ENCODE results near the gene CLCNKA. TPM values are rescaled to one million over a fixed set of nuclear protein-coding genes. Genes with fewer than 3 reads are reported as not detected.

CLCNKA gene
- total and polyA plus RNA-seq, 4 donors: not detected

DNA sequence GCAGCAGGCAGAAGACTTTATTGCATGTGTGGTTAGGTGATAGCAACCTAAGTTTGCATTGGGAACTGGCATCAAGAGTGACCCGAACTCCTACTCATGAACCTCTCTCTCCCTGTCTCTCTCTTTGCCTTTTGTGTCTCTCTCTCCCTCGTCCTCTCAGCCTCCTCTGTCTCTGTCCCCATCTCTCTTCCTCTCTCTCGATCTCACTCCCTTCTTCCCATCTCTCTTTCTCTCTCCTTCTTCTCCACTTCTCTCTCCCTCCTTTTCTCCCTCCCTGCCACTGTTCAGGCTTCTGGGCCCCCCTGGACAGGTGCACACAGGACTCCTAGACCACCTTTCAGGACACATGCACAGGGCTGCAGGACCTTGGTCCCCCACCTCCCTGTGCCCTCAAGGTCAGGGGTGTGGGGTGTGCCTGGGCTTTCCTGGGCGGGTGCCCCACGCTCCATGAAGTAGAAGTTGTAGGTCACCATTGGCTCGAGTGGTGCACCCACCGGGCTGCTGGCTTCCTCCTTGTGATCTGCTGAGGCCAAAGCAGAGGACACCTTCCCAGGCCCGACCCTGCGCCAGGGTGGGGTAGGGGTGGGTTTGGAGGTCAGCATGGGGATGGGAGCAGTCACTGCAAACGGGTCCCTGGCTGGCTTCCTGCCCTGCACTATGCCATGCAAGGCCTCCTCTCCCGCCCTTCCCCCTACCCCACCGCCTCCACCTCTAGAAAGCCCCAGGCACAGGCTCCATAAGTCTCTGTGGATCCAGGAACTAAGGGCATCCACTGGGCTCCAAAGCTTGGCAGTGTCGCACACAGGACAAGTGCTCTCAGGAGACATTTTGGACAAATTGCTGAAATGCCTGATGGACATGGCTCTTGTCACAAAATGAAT is 32.7 kb upstream of the CLCNKA start:
- Histone ChIP-seq H3K4me3 (ENCODE audit: low read depth in 1 of 3, low read length in 3 of 3) (no peak overlapping the region), H3K27ac (ENCODE audit: low read depth in 1 of 2, low read length in 2 of 2) (no peak overlapping the region), H3K9me3 (ENCODE audit: control insufficient read depth in 4 of 4, low read length in 3 of 4) (no peaks in the 10 kb centered on the region), H3K36me3 (ENCODE audit: control insufficient read depth in 4 of 4, insufficient read depth in 3 of 4, low read depth in 1 of 4, low read length in 3 of 4) (no peaks in the 10 kb centered on the region), H3K4me1 (ENCODE audit: control insufficient read depth in 4 of 4, insufficient read depth in 4 of 4, low read length in 3 of 4) (no peaks in the 10 kb centered on the region), H3K9ac (ENCODE audit: low read depth in 1 of 2, low read length in 2 of 2) (no peak overlapping the region), H3K27me3 (ENCODE audit: control insufficient read depth in 4 of 4, insufficient read depth in 4 of 4, low read length in 3 of 4) (no peaks in the 10 kb centered on the region)
- TF ChIP-seq, protein P1, sequence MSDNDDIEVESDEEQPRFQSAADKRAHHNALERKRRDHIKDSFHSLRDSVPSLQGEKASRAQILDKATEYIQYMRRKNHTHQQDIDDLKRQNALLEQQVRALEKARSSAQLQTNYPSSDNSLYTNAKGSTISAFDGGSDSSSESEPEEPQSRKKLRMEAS (IDR thresholded peaks at IDR 0.05): no peak
- TF ChIP-seq TAF1 (conservative IDR thresholded peaks at IDR 0.05): no peak
- TF ChIP-seq, protein P2, sequence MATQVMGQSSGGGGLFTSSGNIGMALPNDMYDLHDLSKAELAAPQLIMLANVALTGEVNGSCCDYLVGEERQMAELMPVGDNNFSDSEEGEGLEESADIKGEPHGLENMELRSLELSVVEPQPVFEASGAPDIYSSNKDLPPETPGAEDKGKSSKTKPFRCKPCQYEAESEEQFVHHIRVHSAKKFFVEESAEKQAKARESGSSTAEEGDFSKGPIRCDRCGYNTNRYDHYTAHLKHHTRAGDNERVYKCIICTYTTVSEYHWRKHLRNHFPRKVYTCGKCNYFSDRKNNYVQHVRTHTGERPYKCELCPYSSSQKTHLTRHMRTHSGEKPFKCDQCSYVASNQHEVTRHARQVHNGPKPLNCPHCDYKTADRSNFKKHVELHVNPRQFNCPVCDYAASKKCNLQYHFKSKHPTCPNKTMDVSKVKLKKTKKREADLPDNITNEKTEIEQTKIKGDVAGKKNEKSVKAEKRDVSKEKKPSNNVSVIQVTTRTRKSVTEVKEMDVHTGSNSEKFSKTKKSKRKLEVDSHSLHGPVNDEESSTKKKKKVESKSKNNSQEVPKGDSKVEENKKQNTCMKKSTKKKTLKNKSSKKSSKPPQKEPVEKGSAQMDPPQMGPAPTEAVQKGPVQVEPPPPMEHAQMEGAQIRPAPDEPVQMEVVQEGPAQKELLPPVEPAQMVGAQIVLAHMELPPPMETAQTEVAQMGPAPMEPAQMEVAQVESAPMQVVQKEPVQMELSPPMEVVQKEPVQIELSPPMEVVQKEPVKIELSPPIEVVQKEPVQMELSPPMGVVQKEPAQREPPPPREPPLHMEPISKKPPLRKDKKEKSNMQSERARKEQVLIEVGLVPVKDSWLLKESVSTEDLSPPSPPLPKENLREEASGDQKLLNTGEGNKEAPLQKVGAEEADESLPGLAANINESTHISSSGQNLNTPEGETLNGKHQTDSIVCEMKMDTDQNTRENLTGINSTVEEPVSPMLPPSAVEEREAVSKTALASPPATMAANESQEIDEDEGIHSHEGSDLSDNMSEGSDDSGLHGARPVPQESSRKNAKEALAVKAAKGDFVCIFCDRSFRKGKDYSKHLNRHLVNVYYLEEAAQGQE (IDR thresholded peaks at IDR 0.05): no peak
- TF ChIP-seq HNF4G (IDR thresholded peaks at IDR 0.05): no peak
- no peak for TF ChIP-seq HNF4A (conservative IDR thresholded peaks at IDR 0.05)
- TF ChIP-seq YY1 (IDR thresholded peaks at IDR 0.05): no peak
- TF ChIP-seq FOXA2 (IDR thresholded peaks at IDR 0.05): no peak
- TF ChIP-seq SP1 (IDR thresholded peaks at IDR 0.05): no peak
- TF ChIP-seq, protein P3, sequence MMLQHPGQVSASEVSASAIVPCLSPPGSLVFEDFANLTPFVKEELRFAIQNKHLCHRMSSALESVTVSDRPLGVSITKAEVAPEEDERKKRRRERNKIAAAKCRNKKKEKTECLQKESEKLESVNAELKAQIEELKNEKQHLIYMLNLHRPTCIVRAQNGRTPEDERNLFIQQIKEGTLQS (IDR thresholded peaks at IDR 0.05): no peak
- no peak for TF ChIP-seq JUND (IDR thresholded peaks at IDR 0.05)
- TF ChIP-seq, protein P4, sequence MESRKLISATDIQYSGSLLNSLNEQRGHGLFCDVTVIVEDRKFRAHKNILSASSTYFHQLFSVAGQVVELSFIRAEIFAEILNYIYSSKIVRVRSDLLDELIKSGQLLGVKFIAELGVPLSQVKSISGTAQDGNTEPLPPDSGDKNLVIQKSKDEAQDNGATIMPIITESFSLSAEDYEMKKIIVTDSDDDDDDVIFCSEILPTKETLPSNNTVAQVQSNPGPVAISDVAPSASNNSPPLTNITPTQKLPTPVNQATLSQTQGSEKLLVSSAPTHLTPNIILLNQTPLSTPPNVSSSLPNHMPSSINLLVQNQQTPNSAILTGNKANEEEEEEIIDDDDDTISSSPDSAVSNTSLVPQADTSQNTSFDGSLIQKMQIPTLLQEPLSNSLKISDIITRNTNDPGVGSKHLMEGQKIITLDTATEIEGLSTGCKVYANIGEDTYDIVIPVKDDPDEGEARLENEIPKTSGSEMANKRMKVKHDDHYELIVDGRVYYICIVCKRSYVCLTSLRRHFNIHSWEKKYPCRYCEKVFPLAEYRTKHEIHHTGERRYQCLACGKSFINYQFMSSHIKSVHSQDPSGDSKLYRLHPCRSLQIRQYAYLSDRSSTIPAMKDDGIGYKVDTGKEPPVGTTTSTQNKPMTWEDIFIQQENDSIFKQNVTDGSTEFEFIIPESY (IDR thresholded peaks at IDR 0.05): no peak
- TF ChIP-seq NR2F2 (IDR thresholded peaks at IDR 0.05): no peak
- no peak for TF ChIP-seq RAD21 (IDR thresholded peaks at IDR 0.05)
- no peak for TF ChIP-seq GABPA (IDR thresholded peaks at IDR 0.05 in 1 of 2, conservative IDR thresholded peaks at IDR 0.05 in 1 of 2)
- DNase-seq (ENCODE audit: low spot score): no peak
- WGBS: 89% methylated on average over 13 of the region's 13 CpGs

DNA sequence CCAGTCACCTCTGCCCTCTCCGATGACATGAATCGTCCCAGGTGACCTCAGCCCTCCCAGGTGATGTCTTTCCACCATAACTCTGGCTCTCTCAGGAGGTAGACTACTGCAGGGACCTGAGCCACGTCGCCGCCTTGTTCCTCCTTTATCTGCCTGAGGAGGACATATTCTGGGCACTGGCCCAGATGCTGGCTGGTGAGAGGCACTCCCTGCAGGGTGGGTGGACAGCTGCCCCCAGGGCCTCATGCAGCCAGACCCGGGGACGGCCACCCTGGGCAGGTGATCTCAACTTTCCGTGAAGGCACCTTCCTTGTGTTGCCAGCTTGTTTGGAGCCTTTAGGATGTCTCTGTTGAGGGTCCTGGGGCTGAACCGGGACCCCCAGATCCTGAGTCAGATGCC is 32.1 kb upstream of the CLCNKA start:
- Histone ChIP-seq H3K9me3 (ENCODE audit: control insufficient read depth in 4 of 4, low read length in 3 of 4) (no peaks in the 10 kb centered on the region), H3K4me1 (ENCODE audit: control insufficient read depth in 4 of 4, insufficient read depth in 4 of 4, low read length in 3 of 4) (no peaks in the 10 kb centered on the region), H3K27ac (ENCODE audit: low read depth in 1 of 2, low read length in 2 of 2) (no peak overlapping the region), H3K36me3 (ENCODE audit: control insufficient read depth in 4 of 4, insufficient read depth in 3 of 4, low read depth in 1 of 4, low read length in 3 of 4) (no peaks in the 10 kb centered on the region), H3K9ac (ENCODE audit: low read depth in 1 of 2, low read length in 2 of 2) (no peak overlapping the region), H3K27me3 (ENCODE audit: control insufficient read depth in 4 of 4, insufficient read depth in 4 of 4, low read length in 3 of 4) (no peaks in the 10 kb centered on the region), H3K4me3 (ENCODE audit: low read depth in 1 of 3, low read length in 3 of 3) (no peak overlapping the region)
- DNase-seq (ENCODE audit: low spot score): no peak
- whole genome bisulfite sequencing: 81% methylated on average over 9 of the region's 9 CpGs
- no peak for TF ChIP-seq HNF4A (conservative IDR thresholded peaks at IDR 0.05)
- TF ChIP-seq, protein P3 (IDR thresholded peaks at IDR 0.05): no peak
- no peak for TF ChIP-seq HNF4G (IDR thresholded peaks at IDR 0.05)
- no peak for TF ChIP-seq RXRA (IDR thresholded peaks at IDR 0.05)
